ENCODE results near the gene JPT2.
A peak's percentile ranks its signal among the peaks of the same experiment; 100 is the strongest.

Gene JPT2

GRCh38 chr16:1677942-1678499, at the start of gene JPT2:
Gene JPT2 (plus strand): TSS chr16:1678279. CDS start chr16:1678313, 34 bp downstream.
- DNase-seq (ENCODE audit: low read depth in 2 of 3, low spot score in 2 of 3): peak; percentile 85 to 93 (median 88)

- no peak for DNase-seq (ENCODE audit: low read depth in 2 of 3, low spot score in 2 of 3)
Observed at GRCh38 chr16:1630450-1631213, 47.4 kb upstream of the JPT2 start.

GRCh38 chr16:1631230-1631629, 46.8 kb upstream of the JPT2 start:
- no peak for DNase-seq (ENCODE audit: low read depth in 2 of 3, low spot score in 2 of 3)

- no peak for DNase-seq (ENCODE audit: low read depth in 2 of 3, low spot score in 2 of 3)
Observed at GRCh38 chr16:1631931-1632637, 46.0 kb upstream of the JPT2 start.

- DNase-seq (ENCODE audit: low read depth in 2 of 3, low spot score in 2 of 3): no peak
Observed at GRCh38 chr16:1632638-1632970, 45.5 kb upstream of the JPT2 start.

GRCh38 chr16:1633310-1633709, 44.8 kb upstream of the JPT2 start:
- no peak for DNase-seq (ENCODE audit: low read depth in 2 of 3, low spot score in 2 of 3)

GRCh38 chr16:1634541-1634940, 43.5 kb upstream of the JPT2 start:
- DNase-seq (ENCODE audit: low read depth in 2 of 3, low spot score in 2 of 3): no peak

- DNase-seq (ENCODE audit: low read depth in 2 of 3, low spot score in 2 of 3): no peak
Observed at GRCh38 chr16:1635070-1635469, 43.0 kb upstream of the JPT2 start.

GRCh38 chr16:1637526-1637925, 40.6 kb upstream of the JPT2 start:
- DNase-seq (ENCODE audit: low read depth in 2 of 3, low spot score in 2 of 3): no peak

GRCh38 chr16:1638757-1639156, 39.3 kb upstream of the JPT2 start:
- DNase-seq (ENCODE audit: low read depth in 2 of 3, low spot score in 2 of 3): no peak

- no peak for DNase-seq (ENCODE audit: low read depth in 2 of 3, low spot score in 2 of 3)
Observed at GRCh38 chr16:1639282-1639681, 38.8 kb upstream of the JPT2 start.

- DNase-seq (ENCODE audit: low read depth in 2 of 3, low spot score in 2 of 3): no peak
Observed at GRCh38 chr16:1639860-1640259, 38.2 kb upstream of the JPT2 start.

- DNase-seq (ENCODE audit: low read depth in 2 of 3, low spot score in 2 of 3): no peak
Observed at GRCh38 chr16:1640261-1640941, 37.7 kb upstream of the JPT2 start.

- DNase-seq (ENCODE audit: low read depth in 2 of 3, low spot score in 2 of 3): no peak
Observed at GRCh38 chr16:1641261-1641660, 36.8 kb upstream of the JPT2 start.

- no peak for DNase-seq (ENCODE audit: low read depth in 2 of 3, low spot score in 2 of 3)
Observed at GRCh38 chr16:1642148-1642547, 35.9 kb upstream of the JPT2 start.

- DNase-seq (ENCODE audit: low read depth in 2 of 3, low spot score in 2 of 3): no peak
Observed at GRCh38 chr16:1642753-1643152, 35.3 kb upstream of the JPT2 start.

- DNase-seq (ENCODE audit: low read depth in 2 of 3, low spot score in 2 of 3): no peak
Observed at GRCh38 chr16:1643521-1643920, 34.6 kb upstream of the JPT2 start.

GRCh38 chr16:1645914-1646525, 32.1 kb upstream of the JPT2 start:
- no peak for DNase-seq (ENCODE audit: low read depth in 2 of 3, low spot score in 2 of 3)

- DNase-seq (ENCODE audit: low read depth in 2 of 3, low spot score in 2 of 3): no peak
Observed at GRCh38 chr16:1647856-1648255, 30.2 kb upstream of the JPT2 start.

GRCh38 chr16:1650131-1650530, 27.9 kb upstream of the JPT2 start:
- no peak for DNase-seq (ENCODE audit: low read depth in 2 of 3, low spot score in 2 of 3)
